ENCODE results near the gene KCNA5.

KCNA5 gene

DNA sequence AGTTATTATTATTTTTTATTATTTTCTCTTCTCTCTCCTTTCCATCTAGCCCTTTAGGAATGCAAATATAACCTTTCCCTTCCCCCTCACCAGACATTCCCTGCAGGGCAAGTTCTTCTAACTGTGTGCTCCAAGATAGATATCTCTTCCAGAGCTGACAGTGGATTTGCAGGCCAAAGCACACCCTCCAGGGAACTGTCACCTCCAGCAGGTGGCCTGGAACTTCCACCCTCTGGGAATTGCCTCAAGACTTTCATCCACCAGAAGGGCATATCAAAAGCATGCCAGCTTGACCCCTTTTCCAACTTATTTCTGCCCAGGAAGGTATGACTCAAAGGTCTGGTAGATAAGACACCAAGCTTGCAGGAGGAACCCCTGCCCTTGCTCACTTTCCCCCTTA, 13.6 kb upstream of the KCNA5 start:
- DNase-seq, result no peak

DNA sequence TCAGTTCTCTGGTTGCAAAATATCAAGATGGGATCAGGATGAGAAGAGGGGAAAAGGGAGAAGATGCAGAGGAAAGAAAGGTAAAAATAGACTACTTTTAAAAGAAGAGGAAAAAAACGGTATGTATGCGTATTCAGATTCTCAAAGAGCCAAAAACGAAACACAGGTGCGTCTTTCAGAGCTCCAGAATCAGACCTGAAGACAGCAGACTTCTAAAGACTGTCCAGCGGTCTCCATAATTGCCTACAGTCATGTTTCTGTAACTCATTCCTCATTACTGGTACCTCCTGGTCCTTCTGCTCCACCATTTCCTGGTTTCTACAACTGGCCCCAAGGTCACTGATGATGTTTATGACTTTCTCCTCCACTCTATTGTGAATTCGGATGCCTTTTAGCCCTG, 12.4 kb upstream of the KCNA5 start:
- DNase-seq, result no peak

DNA sequence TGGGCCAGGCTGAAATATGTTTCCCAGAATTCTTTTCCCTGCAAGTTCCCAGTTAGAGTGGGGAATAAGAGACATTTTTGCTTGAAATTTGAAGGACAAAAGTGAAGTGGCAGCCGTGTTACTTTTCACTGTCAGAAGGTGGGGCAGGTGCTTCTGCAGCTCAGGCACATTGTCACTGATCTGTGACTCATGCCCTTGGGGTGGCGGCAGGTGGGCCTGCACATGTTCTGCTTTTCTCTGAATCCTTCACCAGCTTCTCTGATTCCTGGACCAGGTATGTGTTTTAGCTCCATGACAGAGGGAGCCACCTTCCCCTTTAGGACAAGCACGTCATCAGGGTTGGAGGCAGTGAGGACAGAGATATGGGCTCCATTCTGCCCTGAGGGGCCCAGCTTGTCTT, 11.7 kb upstream of the KCNA5 start:
- DNase-seq, result no peak

DNA sequence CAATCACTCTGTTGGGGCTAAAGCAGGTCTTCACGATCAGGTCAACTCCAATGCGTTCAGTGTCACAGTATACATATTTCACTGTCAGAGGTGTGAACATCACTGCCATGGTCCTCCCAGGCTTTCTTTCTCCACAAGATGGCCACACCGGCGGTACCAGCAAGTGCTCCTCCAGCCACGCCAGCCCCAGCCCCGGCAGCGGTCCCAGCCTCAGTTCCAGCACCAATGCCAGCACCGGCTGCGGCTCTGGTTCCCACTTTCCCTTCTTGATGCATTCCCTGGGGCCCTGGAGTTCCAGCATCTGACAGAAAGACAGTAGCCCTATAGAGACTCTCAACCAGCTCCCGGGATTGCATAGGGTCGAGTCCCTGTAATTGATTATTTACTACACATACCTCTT, 10.9 kb upstream of the KCNA5 start:
- DNase-seq, result no peak

DNA sequence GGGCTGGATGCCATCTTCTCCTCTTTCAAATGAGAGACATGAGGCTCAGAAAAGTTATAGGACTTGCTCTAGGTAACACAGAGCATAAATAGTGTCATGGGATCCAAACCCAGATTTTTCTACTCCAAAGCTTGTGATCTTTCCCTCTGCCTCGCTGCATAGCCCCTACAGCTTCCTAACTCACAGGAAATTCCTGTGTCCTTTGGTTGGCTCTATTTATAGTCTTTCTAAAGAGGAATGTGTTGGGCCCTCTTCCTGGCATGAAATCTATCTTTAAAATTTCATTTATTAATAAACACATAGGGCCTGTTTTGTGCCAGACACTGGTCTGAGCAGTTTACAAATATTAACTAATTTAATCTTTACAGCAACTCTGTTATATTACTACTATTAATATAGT, 9.8 kb upstream of the KCNA5 start:
- DNase-seq, result no peak

DNA sequence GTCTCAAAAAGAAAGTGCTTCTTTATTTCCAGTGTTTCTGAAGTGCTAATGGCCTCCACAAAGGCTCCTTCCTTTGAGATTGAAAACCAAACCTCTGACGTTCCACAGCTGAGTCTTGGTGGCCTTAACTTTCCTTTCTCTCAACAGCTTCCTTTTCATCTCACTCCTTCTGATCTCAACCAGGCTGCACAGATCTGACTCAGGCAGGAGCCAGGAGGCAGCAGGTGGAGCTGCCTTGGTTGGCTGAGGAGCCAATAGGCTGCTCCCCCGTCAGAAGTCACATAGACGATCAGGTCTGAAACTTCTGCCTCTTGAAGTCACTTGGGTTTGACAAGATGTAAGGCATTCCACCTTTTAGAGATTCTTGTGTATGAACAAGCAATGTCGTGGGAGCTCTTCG, 9.1 kb upstream of the KCNA5 start:
- no peak for DNase-seq

DNA sequence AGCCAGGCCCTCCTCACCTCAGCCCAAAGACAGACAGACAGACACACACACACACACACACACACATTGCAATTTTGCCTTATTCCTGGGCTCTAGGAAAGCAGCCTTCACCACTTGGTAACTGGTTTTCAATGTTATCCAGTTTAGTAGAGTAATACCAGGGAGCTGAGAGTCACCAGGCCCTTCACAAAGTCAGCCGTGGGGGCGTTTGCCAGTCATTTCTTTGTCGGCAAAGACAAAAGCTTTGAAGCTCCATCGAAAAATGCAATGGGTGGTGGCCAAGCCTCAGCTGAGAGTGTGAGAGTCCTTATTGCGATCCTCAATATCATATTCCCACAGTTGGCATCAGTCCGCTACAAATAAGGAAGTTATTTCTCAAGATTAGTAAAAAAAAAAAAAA, 8.1 kb upstream of the KCNA5 start:
- no peak for DNase-seq

DNA sequence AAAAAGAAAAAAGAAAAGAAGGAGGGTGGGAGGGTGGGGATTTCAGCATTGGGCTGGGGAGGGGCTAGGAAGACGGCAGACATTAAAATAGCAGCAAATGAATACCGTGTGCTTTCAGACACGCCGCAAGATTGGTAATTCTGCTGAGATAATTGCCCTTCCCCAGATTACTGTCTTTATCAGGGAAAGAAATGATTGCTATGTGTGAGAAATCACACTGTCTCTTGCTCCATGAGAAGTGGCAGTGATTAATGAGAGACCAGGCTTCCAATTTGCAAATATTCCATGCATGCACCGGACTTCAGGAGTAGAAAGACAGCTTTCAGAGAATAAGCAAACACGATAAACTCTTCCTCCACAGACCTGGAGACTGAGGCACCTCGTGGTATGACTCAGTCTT, 7.6 kb upstream of the KCNA5 start:
- no peak for DNase-seq

DNA sequence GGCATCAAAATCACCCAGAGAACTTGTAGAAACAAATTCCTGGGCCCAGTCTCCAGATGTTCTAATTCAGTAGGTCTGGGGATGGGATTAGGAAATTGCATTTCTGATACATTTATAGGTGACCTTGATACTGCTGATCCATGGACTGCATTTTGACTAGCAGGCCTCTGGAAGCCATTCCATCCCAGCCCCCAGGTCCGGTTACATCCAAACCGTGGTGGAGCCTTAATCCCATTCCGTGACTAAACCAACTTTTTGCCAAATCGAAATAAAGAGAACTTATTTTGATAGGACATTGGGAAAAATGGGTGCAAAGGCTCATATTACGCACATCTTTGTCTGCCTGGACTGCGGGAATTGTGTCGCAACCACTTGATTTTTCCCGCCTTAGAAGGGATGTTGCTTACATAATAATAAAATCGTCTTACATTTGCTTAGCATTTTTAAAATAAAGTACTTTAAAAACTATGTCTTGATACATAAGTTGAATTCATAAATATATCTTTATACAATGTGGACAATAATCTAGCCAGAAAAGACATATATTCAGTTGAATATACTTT, 5.8 kb upstream of the KCNA5 start:
- no peak for DNase-seq

DNA sequence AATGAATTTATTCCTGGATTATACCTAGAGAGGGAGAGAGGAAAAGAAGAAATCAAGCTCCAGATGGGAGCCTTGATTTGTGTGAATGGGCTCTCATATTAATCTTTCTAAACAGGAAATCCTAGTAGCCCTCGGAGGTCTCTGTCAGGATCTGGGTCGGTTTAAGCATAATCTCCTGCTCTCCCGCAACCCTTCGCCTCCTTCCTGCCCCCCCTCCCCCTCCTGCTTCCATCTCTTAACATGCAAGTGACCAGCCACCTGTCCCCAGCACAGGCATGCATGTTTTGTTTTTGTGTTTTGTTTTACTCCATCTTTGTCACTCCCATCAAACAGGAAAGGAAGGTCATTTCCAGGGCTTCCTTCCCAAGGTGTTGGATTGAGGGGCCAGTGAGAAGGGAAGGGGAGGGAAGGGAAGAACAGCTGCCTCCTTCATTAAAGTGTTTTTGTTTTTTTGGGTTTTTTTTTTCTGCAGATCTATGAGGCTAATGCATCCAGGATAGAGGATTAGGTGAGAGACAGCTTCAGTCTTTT, 4.8 kb upstream of the KCNA5 start:
- DNase-seq, result no peak

DNA sequence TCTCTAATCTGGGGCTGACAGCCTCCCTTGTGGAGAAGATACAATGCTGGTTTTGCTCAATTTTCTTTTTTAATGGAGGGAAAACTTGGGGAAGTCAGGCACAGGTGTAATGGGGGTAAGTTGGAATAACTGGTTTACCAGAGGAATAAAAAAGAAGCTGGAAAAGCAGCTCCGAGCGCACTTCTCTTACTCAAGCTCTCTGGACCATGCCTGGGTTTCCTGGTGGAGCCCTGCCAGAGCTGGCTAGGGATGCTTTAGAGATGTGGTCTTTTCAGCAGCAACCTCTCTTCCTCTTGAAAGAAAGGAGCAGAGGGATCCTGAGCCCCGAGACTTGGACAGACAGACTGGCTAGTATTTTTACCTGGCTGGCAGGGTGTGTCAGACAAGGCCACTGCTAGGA, 3.9 kb upstream of the KCNA5 start:
- DNase-seq, result no peak

DNA sequence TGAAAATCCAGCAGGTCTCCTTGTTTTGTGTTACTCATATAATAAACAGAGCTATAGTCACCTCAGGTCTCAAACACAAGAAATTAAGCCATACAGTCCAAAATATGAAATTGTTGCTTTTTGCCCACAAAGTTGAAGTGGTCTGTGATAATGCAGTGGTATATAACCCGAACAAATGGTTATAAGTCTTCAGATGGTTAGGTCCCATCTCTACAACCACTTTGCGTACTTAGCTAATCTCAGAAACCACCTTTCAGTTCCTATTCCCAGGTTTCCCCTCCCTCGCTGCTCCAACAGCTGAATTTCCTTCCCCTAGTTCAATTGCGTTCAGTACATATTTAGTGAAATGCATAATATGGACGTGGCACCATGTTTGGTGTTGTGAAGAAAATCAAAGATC, 3.3 kb upstream of the KCNA5 start:
- no peak for DNase-seq

DNA sequence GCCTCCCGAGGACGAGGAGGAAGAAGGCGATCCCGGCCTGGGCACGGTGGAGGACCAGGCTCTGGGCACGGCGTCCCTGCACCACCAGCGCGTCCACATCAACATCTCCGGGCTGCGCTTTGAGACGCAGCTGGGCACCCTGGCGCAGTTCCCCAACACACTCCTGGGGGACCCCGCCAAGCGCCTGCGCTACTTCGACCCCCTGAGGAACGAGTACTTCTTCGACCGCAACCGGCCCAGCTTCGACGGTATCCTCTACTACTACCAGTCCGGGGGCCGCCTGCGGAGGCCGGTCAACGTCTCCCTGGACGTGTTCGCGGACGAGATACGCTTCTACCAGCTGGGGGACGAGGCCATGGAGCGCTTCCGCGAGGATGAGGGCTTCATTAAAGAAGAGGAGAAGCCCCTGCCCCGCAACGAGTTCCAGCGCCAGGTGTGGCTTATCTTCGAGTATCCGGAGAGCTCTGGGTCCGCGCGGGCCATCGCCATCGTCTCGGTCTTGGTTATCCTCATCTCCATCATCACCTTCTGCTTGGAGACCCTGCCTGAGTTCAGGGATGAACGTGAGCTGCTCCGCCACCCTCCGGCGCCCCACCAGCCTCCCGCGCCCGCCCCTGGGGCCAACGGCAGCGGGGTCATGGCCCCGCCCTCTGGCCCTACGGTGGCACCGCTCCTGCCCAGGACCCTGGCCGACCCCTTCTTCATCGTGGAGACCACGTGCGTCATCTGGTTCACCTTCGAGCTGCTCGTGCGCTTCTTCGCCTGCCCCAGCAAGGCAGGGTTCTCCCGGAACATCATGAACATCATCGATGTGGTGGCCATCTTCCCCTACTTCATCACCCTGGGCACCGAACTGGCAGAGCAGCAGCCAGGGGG, 979 bp downstream of the KCNA5 start:
- DNase-seq, result no peak

DNA sequence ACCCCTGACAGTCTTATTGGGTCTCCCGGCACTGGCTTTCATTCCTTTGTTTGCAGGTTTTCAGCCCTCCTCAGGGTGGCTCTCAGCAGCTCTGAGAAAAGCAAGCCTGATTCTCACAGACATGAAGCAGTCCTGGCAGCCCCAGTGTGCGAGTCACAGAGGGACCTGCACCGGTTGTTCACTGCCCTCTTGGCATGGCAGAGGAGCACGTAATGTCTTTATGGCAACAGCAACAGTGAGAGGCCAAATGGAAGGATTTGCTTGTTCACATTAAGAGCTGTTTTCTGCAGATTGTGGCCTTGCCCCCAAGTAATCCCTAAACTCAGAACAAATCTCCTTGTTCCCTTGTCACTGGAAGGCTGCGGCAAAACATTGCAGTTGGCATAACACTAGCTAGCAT, 3.4 kb downstream of the KCNA5 start:
- DNase-seq, result no peak

DNA sequence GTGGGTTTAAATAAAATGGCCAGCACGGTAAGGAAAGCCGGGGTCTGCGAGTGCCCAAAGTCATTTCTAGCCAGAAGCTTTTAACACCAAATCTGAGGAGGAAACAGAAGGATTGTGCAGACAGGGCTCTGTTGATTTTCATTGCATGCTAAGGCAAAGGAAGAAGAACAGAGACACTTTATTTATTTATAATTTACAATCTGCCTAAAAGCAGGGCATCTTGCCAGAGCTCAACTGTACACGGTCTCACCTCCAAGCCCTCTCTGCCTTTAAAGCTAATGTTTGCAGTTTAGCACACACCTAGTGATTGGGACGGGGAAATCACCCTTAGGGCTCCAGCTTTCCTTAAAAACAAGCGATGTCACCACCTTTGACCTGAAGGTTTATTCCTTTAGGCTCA, 4.0 kb downstream of the KCNA5 start:
- DNase-seq, result no peak

DNA sequence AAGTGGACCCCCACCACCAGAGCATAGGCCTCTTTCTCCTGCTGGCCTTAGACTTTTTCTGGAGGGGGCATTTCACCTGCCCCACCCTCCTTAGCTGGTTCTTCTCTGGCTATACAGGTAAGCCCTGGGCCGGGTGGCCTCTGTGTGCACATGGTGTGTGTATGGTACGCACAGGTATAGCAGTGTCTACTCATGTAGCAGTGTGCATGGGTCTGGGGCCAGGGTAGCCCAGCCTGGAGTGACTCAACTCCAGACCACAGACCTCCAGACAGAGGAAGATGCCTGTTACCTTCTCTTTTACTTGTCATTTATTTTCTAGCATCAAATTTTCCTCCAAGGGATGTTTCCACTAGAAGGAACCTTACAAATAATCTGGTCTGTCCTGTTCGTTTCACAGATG, 6.9 kb downstream of the KCNA5 start:
- DNase-seq, result no peak

DNA sequence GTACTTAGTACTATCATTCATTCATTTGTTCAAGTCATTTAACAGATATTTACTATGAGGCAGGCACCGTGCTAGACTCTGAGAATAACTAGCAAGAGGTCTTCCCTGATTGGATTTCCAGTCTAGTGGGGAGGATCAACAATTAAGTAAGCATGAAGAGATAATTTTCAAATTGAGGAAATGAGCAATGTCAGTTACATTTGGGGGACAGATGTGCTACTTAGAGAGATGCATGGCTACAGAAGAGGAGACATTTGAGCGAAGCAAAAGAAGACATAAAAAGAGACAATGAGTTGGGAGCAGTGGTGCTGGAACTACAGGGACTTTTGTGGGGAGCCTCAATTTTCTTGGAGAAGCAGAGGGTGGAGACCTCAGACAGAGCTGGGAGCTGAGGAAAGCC, 7.7 kb downstream of the KCNA5 start:
- no peak for DNase-seq

DNA sequence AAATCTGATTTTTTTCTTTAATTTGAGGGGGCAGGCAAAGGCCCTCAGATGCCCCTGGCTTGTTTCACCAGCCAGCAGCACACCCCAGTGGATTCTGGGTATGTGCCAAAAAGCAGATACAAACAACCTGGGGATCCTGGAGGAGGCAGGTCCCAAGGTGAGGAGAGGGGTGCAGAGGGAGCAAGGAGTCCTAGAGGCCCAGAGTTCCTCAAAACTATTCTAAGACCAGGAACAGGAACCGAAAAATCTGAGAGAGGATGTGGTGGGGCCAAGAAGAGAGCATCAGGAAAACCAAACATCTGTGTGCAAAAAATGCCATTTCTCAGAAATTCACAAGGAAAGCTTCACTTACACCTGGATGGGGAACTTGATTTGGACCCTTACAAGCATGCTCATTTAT, 8.2 kb downstream of the KCNA5 start:
- DNase-seq, result no peak

DNA sequence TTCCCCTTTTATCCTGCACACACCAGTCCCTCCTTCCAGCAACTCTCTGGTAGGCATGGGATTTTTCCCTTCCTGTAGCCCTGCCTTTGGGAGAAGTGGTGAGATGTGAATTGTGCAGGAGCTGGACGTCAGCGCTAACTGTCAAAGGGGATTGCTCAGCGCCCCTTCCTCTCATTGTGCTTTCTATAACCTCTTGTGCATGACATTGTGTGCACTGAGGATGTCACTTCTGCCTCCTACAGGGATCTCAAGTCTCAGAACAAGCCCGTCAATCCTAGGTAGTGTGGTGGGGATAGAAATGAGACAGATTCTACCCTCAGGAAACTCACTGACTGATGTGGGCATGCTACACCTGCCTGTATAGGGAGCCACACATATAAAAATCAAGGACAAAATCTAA, 8.7 kb downstream of the KCNA5 start:
- DNase-seq, result no peak

DNA sequence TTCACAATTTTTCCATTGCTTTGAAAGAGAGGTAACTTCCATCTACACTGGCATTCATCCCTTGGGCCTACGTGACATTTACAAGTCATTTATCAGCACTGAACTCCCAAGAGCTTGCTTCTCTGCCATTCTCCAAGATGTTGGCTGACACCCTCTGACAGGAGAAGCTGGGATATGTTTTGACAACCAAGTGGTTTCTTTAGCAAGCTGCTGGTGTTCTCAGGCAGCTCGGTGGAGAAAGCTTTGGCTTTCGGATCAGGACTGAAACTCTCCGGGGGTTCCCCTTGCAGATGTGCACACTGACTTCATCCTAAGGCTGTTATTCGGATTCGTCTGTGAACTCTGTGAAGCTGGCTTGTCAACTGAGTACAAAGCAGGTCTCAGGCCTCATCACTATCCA, 15.7 kb downstream of the KCNA5 start:
- no peak for DNase-seq

DNA sequence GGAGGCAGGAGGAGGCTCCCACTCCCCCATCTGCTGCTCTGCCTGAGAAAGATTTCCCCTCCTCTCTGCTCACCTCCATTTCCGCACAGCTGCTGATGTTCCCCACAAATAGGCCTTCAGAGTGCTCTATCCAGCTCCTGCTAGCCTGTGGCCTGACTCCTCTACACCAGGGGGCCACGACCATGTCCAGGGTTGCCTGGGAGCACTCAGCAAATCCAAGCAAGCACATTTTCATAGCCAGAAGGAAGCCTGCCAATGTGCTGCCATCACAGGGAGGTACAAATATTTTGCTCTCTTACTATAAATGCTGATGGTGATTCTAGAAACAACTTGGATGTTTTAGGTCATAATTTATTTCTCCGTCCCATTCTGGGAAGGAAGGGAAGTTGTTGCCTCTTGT, 17.3 kb downstream of the KCNA5 start:
- DNase-seq, result no peak

DNA sequence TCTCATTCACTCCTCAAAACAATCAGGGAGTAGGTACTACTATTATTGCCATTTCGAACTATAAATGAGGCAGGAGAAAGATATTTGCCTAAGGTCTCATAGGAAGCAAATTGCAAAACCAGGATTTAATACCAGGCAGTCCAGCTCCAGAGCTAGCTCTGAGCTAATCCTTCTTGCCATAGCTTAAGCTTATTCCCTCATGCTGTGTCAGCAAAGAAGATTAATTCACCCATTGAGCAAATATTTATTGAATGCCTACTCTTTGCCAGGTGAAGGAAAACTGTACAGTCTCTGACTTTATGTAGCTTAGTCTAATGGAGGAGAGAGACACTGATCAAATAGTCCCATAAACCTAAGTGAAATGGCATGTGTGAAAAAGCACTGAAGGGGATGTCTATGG, 19.5 kb downstream of the KCNA5 start:
- DNase-seq, result no peak

DNA sequence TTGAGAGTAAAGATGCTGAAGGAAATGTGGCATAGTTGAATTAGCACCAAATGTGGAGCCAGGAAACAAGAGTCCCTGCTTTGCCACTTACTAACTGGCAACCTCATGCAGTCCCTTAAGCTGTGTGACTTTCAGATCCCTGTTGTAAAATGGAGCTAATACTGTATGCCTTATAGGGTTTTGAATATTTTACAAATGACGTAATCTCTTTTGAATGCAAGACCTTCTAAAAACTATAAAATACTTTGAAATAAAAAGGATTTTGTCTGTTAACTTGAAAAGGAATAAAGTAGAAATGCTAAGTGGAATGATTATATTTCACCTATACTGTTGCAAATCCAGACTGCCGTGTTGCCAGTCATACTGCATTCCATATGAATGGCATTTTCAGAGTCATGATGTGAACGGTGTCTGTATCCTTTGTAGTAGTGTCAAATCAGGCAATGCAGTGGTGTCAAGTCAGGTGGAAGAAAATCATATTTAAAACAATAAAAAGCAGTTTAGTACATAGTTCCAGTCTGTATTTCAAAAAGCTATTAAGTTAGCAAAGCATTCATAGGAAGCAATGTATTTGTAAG, 21.3 kb downstream of the KCNA5 start:
- DNase-seq, result no peak

DNA sequence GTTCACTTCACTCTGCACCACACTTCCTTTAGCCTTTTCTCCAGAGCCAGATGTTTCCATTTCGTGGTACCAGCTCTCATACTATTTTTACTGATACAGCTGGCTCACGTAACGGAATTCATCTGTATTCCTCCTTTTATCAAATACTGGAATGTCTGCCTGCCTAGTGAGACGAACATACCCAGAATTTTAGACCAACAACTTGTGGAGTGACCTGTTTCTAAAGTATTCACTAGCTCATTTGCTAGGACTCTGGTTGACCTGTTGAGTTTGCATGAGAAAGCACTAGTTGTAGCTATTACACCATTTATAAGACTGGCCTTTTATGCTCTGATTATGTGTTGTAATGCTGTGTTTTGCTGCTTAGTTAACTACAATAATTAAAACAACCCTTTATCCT, 22.6 kb downstream of the KCNA5 start:
- DNase-seq, result no peak

DNA sequence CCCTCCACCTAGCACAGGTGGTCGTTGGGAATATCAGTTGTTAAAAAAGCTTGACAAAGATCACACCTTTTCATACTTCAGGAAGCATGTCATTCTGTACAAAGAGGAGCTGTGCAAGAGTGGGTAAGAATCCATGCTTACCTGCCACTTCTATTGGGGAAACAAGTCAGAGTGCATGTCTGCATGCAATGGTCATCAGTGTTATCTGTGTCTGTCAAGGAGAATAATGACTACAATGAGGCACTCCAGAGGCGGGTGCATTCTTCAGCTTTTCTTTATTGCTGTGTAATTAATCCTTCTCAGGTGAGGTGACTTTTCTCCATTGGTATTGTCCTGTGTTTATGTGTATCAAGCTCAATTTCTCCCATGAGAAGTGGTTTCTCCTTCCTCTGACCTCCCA, 24.4 kb downstream of the KCNA5 start:
- no peak for DNase-seq
